Loucy (cell line): ENCODE results near the gene KRT32.

Source experiments
- H2AFZ ChIP-seq: fragments of 200-600 bp; sonication (generic); 2 replicates; pipeline ENCODE4 v1.6.0; 2016; ENCODE audit warnings: antibody characterized with exemption, mild to moderate bottlenecking, low read length, moderate library complexity
- H3F3A ChIP-seq: fragments of 200-600 bp; 2 replicates; pipeline ENCODE4 v1.6.0; 2016; ENCODE audit warnings: antibody characterized with exemption, low read depth, mild to moderate bottlenecking
- H3K27me3 ChIP-seq: fragments of 200-600 bp; sonication (generic); 2 replicates; pipeline ENCODE4 v1.6.1; 2014; ENCODE audit warnings: low read length, mild to moderate bottlenecking; ENCODE audit not compliant: insufficient read depth, poor library complexity, severe bottlenecking
- H3K36me3 ChIP-seq: fragments of 200-600 bp; sonication (generic); 2 replicates; pipeline ENCODE4 v1.6.1; 2016; ENCODE audit warnings: low read length; ENCODE audit not compliant: insufficient read depth
- H3K4me1 ChIP-seq: fragments of 200-600 bp; sonication (generic); 2 replicates; pipeline ENCODE4 v1.5.1; 2014; ENCODE audit warnings: low read length, mild to moderate bottlenecking; ENCODE audit not compliant: insufficient read depth, poor library complexity, severe bottlenecking
- H3K4me2 ChIP-seq: fragments of 200-600 bp; sonication (generic); 2 replicates; pipeline ENCODE4 v1.6.0; 2014; ENCODE audit warnings: antibody characterized with exemption, low read length, low read depth, mild to moderate bottlenecking; ENCODE audit not compliant: poor library complexity, severe bottlenecking
- H3K4me3 ChIP-seq: fragments of 200-600 bp; sonication (generic); 2 replicates; pipeline ENCODE4 v1.5.1; 2014; ENCODE audit warnings: low read length, mild to moderate bottlenecking, mixed read lengths; ENCODE audit not compliant: poor library complexity, severe bottlenecking
- H3K79me2 ChIP-seq: fragments of 200-600 bp; sonication (generic); 2 replicates; pipeline ENCODE4 v1.6.1; 2014; ENCODE audit warnings: low read length; ENCODE audit not compliant: insufficient read depth
- H3K9ac ChIP-seq: fragments of 200-600 bp; sonication (generic); 2 replicates; pipeline ENCODE4 v1.6.0; 2014; ENCODE audit warnings: mild to moderate bottlenecking, low read depth, low read length, moderate library complexity; ENCODE audit not compliant: poor library complexity, severe bottlenecking
- H3K9me2 ChIP-seq: fragments of 200-600 bp; sonication (generic); replicated peaks from 2 replicates; pipeline ENCODE4 v1.6.1; 2016; ENCODE audit warnings: low read depth, low read length, mixed read lengths
- H3K9me3 ChIP-seq: fragments of 200-600 bp; sonication (generic); 2 replicates; pipeline ENCODE4 v1.6.1; 2014; ENCODE audit warnings: mild to moderate bottlenecking, antibody characterized with exemption, low read length, low read depth; ENCODE audit not compliant: insufficient read depth
- H4K20me1 ChIP-seq: fragments of 200-600 bp; sonication (generic); 2 replicates; pipeline ENCODE4 v1.6.0; 2014; ENCODE audit warnings: antibody characterized with exemption, low read length, mild to moderate bottlenecking; ENCODE audit not compliant: insufficient read depth, poor library complexity, severe bottlenecking
- EZH2phosphoT487 ChIP-seq: fragments of 200-600 bp; IDR thresholded peaks from 2 replicates; pipeline ENCODE4 v1.6.1; 2018; ENCODE audit warnings: antibody characterized with exemption, mild to moderate bottlenecking, moderate library complexity, borderline replicate concordance
- TF ChIP-seq, protein P1 (sequence below): fragments of 200-600 bp; sonication (generic); conservative IDR thresholded peaks from 2 replicates; pipeline ENCODE4 v1.5.1; 2014; ENCODE audit warnings: mild to moderate bottlenecking, antibody characterized with exemption, low read length

KRT32 gene

DNA sequence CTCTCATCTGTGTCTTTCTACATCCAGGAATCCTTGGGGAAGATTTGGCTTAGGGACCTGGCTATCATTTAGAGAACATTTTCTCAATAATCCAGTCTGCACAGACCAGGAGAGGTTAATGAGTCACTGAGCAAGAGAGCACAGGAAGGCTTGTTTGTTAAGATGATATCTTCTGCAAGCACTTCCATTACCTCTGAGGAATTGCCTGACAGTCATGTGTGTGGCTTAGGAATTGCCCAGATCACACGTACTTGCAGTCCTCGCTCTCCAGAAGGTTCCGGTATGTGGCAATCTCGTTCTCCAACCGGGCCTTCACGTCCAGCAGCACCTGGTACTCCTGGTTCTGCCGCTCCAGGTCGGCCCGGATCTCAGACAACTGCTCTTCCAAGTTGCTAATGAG, 46.1 kb downstream of the KRT32 start:
- Histone ChIP-seq H3F3A (no peaks in the 10 kb centered on the region), H3K9me2 (no peaks in the 10 kb centered on the region), H3K4me2 (no peak overlapping the region), H3K4me3 (no peak overlapping the region), H3K9me3 (no peaks in the 10 kb centered on the region), H3K36me3 (no peaks in the 10 kb centered on the region), H3K9ac (no peak overlapping the region), H3K27me3 (peaks cover 9% of the 10 kb centered on the region), H2AFZ (no peak overlapping the region), H3K4me1 (no peaks in the 10 kb centered on the region), H4K20me1 (no peaks in the 10 kb centered on the region), H3K79me2 (no peaks in the 10 kb centered on the region)
- TF ChIP-seq EZH2phosphoT487: no peak
- TF ChIP-seq, protein P1, sequence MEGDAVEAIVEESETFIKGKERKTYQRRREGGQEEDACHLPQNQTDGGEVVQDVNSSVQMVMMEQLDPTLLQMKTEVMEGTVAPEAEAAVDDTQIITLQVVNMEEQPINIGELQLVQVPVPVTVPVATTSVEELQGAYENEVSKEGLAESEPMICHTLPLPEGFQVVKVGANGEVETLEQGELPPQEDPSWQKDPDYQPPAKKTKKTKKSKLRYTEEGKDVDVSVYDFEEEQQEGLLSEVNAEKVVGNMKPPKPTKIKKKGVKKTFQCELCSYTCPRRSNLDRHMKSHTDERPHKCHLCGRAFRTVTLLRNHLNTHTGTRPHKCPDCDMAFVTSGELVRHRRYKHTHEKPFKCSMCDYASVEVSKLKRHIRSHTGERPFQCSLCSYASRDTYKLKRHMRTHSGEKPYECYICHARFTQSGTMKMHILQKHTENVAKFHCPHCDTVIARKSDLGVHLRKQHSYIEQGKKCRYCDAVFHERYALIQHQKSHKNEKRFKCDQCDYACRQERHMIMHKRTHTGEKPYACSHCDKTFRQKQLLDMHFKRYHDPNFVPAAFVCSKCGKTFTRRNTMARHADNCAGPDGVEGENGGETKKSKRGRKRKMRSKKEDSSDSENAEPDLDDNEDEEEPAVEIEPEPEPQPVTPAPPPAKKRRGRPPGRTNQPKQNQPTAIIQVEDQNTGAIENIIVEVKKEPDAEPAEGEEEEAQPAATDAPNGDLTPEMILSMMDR: no peak

DNA sequence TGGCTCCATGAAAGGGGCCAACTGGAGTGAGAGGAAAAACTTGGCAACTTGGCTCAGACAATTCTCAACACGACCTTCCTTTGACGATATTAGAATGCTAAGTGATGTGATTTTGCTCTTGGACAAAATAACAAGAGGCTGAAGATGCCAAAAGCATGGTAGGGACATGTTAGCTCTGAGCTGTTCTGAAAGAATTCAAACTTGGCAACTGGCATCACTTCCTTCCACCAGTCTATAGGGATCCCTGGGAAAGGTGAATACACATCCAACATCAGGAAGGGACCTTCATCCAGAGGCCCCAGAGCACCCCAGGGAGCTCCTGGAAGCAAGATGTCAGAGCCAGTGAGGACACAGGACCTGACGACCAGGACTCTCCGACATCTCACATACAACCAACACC, 47.1 kb downstream of the KRT32 start:
- Histone ChIP-seq H4K20me1 (no peaks in the 10 kb centered on the region), H3K9ac (no peak overlapping the region), H3K4me3 (no peak overlapping the region), H3F3A (no peaks in the 10 kb centered on the region), H3K27me3 (peaks cover 9% of the 10 kb centered on the region), H3K79me2 (no peaks in the 10 kb centered on the region), H2AFZ (no peak overlapping the region), H3K4me1 (no peaks in the 10 kb centered on the region), H3K36me3 (no peaks in the 10 kb centered on the region), H3K4me2 (no peak overlapping the region), H3K9me2 (no peaks in the 10 kb centered on the region), H3K9me3 (no peaks in the 10 kb centered on the region)
- TF ChIP-seq EZH2phosphoT487: no peak
- TF ChIP-seq, protein P1: no peak

DNA sequence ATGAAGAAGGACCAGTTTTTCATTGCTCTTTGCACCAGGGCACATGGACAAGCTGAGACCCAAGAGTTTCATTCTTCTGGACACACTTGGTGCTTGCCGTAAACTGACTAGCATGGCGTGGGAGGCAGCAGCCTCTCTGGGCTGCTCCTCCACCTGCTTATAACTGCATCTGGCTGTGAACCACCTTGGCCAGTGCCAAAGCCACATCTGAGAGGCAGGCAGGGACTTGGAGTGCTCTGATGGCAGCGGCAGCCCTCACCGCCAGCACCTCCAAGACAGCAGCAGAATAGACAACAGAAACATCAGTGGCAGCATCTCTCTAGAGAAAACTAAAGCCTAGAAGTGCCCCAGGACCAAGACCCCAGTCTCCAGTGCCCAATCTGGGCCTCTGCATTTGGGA, 47.5 kb downstream of the KRT32 start:
- TF ChIP-seq, protein P1: no peak
- TF ChIP-seq EZH2phosphoT487: no peak
- Histone ChIP-seq H3K4me3 (no peak overlapping the region), H3K9me2 (no peaks in the 10 kb centered on the region), H3K27me3 (peaks cover 9% of the 10 kb centered on the region), H4K20me1 (no peaks in the 10 kb centered on the region), H3K4me2 (no peak overlapping the region), H3K36me3 (no peaks in the 10 kb centered on the region), H3K4me1 (no peaks in the 10 kb centered on the region), H3F3A (no peaks in the 10 kb centered on the region), H3K79me2 (no peaks in the 10 kb centered on the region), H3K9ac (no peak overlapping the region), H3K9me3 (no peaks in the 10 kb centered on the region), H2AFZ (no peak overlapping the region)
